ENCODE data around the gene TET3. TPM values are rescaled to one million over a fixed set of nuclear protein-coding genes. Genes with fewer than 3 reads are reported as not detected.

TET3 gene
- total RNA-seq, 1 donor = 6.1 TPM

DNA sequence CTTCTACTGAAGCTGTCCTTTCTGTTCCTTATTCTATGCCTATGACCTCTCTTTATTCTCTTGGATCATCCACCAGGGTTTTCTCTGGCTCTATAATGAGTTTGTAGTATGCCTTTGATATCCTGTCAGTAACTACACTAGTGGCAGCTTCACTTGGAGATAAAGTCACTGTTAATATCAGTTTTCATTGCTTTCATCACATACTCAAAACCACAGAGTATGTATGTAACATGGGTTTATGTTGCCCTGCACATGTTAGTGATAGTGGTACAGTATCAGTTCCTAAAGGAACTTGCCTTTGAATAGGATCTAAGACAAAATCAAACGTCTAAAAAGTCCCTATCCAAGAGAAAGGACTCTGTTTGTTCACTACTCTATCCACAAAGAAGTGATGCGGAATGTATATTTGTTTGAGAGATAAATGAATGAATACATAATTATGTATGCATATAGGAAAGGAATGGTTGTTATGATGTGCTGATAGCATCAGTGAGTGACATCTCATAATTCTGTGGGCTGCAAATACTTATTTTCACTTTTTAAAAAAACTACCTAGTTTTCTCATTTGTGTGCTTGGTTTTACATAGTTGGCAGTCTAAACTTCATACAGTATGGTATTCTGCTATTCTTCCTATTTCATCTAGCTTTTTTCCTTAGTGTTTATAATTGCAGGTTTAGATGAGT is 45.1 kb downstream of the TET3 start:
- DNase-seq (ENCODE audit: low read depth) = no peak
- TF ChIP-seq CTCF (IDR thresholded peaks at IDR 0.05; ENCODE audit: insufficient read depth, low read length) = no peak
- no peak overlapping the region for H3K4me3 ChIP-seq (ENCODE audit: low read depth, low read length)

GRCh38 chr2:74031221-74031620 is 46.5 kb downstream of the TET3 start:
- H3K4me3 ChIP-seq (ENCODE audit: low read depth, low read length) = no peak overlapping the region
- DNase-seq (ENCODE audit: low read depth) = no peak
- TF ChIP-seq CTCF (IDR thresholded peaks at IDR 0.05; ENCODE audit: insufficient read depth, low read length) = no peak

DNA sequence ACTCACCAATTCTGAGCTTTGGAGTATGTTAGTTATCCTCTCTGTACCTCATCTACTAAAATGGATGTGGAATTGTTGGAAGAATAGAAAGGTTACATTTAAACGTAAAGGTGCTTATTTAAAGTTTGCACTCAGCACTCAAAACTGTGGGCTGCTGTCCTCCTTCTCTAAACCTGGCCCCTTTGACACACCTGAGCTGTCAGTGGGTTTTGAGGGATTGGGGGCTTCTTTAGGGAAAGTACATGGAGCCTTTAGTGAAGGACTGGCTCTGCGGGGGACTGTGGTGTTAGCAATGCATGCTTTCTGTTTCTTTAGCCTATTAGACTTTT is 47.2 kb downstream of the TET3 start:
- TF ChIP-seq CTCF (IDR thresholded peaks at IDR 0.05; ENCODE audit: insufficient read depth, low read length) = no peak
- no peak overlapping the region for H3K4me3 ChIP-seq (ENCODE audit: low read depth, low read length)
- DNase-seq (ENCODE audit: low read depth) = no peak

- no peak overlapping the region for H3K4me3 ChIP-seq (ENCODE audit: low read depth, low read length)
- no peak for TF ChIP-seq CTCF (IDR thresholded peaks at IDR 0.05; ENCODE audit: insufficient read depth, low read length)
- DNase-seq (ENCODE audit: low read depth) = no peak
Measured at GRCh38 chr2:74033375-74033774, 48.7 kb downstream of the TET3 start.

Small RNA genes lying within 50 kb of the gene (small RNA-seq; reads per million reads assigned to genes)
- not detected for gene AC110801.1
- not detected for gene RNA5SP97

Other genes with a start within 250 kb of the TET3 start
- gene TPRKB, start 247.6 kb upstream of the TET3 start, total RNA-seq (ENCODE audit: low replicate concordance) = 8.3 and 54.8 TPM in 2 replicates
- gene DUSP11, start 204.8 kb upstream of the TET3 start, total RNA-seq (ENCODE audit: low replicate concordance) = 28.0 and 49.0 TPM in 2 replicates
- not detected in 2 replicates for gene C2orf78, start 200.7 kb upstream of the TET3 start, total RNA-seq (ENCODE audit: low replicate concordance)
- 9.6 and 34.2 TPM in 2 replicates for gene STAMBP, start 155.9 kb upstream of the TET3 start, total RNA-seq (ENCODE audit: low replicate concordance)
- 2.4 TPM in 1 of 2 replicates, not detected in the other for gene ACTG2, start 91.9 kb upstream of the TET3 start, total RNA-seq (ENCODE audit: low replicate concordance)
- gene DGUOK, start 58.0 kb upstream of the TET3 start, total RNA-seq (ENCODE audit: low replicate concordance) = 15.3 and 57.7 TPM in 2 replicates
- gene BOLA3, start 163.0 kb downstream of the TET3 start, total RNA-seq (ENCODE audit: low replicate concordance) = 10.2 and 49.4 TPM in 2 replicates
- 159 and 164 TPM in 2 replicates for gene MOB1A, start 194.0 kb downstream of the TET3 start, total RNA-seq (ENCODE audit: low replicate concordance)
- gene MTHFD2, start 213.7 kb downstream of the TET3 start, total RNA-seq (ENCODE audit: low replicate concordance) = 38.7 and 254 TPM in 2 replicates